ENCODE data around the gene CFAP77. TPM values are rescaled to one million over a fixed set of nuclear protein-coding genes. Genes with fewer than 3 reads are reported as not detected.

CFAP77 gene
- polyA plus RNA-seq, 4 donors = not detected

DNA sequence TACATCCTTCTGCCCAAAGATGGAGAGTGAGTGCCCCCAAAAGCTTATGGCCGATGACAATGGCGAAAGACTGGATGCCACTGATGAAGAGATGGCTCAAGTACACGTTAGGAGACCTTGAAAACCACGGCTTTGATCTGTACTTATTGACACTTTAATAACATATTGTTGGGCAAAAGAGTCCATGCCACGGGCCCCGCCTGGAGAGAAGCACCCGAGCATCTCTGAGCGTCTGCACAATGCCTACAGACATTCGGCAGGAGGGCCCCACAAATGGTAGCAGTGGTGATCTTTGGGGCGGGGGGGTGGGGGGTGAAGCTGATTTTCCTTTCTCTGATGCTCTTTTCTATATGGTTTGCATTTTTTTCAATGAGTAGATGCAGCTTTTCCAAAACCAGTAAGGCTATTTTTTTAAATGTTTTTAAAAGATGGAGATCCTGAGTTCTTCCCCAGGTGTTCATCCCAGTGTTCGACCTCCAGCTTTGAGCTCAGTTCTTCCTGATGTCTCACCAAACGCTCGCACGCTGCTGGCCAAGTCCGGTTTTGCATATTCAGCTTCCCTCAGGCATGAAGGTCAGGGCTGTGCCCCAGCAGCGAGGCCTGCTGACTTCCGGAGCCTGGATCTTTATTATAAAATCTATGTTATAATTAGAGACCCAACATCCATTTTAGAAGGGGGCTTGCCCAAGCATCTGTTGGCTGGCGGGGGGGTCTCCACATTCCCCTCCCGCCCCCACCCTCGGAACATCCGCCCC, 138.1 kb downstream of the CFAP77 start:
- peaks cover 0 to 20% (median 0%) of the 10 kb centered on the region in 3 donors for H3K4me1 ChIP-seq (ENCODE audit: control insufficient read depth in 3 of 3, insufficient read depth in 2 of 3, low read depth in 1 of 3, low read length in 2 of 3)
- FAIRE-seq (no peak), DNase-seq (no peak)
- peaks cover 0 to 31% (median 2%) of the 10 kb centered on the region in 3 donors for H3K27me3 ChIP-seq (ENCODE audit: control insufficient read depth in 3 of 3, insufficient read depth in 3 of 3, low read length in 3 of 3)
- no peak overlapping the region for H3K27ac ChIP-seq (ENCODE audit: low read depth in 1 of 3, low read length in 2 of 3)
- H3K4me3 ChIP-seq (ENCODE audit: low read depth in 1 of 3, low read length in 3 of 3) = no peak overlapping the region
- no peaks in the 10 kb centered on the region for H3K9me3 ChIP-seq (ENCODE audit: control insufficient read depth in 2 of 2, insufficient read depth in 1 of 2, low read depth in 1 of 2, low read length in 1 of 2)
- WGBS, 3 donors = 74 to 76% (median 75%) methylated on average over 21 of the region's 21 CpGs
- H3K36me3 ChIP-seq (ENCODE audit: control insufficient read depth in 3 of 3, insufficient read depth in 2 of 3, low read depth in 1 of 3, low read length in 3 of 3) = no peaks in the 10 kb centered on the region

- DNase-seq = no peak
- WGBS, 3 donors = 67 to 75% (median 71%) methylated on average over 17 of the region's 17 CpGs
- Histone ChIP-seq H3K4me1 (ENCODE audit: control insufficient read depth in 3 of 3, insufficient read depth in 2 of 3, low read depth in 1 of 3, low read length in 2 of 3) (peaks cover 0 to 20% (median 0%) of the 10 kb centered on the region in 3 donors), H3K27me3 (ENCODE audit: control insufficient read depth in 3 of 3, insufficient read depth in 3 of 3, low read length in 3 of 3) (peaks cover 0 to 22% (median 2%) of the 10 kb centered on the region in 3 donors), H3K27ac (ENCODE audit: low read depth in 1 of 3, low read length in 2 of 3) (no peak overlapping the region), H3K4me3 (ENCODE audit: low read depth in 1 of 3, low read length in 3 of 3) (no peak overlapping the region), H3K9me3 (ENCODE audit: control insufficient read depth in 2 of 2, insufficient read depth in 1 of 2, low read depth in 1 of 2, low read length in 1 of 2) (no peaks in the 10 kb centered on the region), H3K36me3 (ENCODE audit: control insufficient read depth in 3 of 3, insufficient read depth in 2 of 3, low read depth in 1 of 3, low read length in 3 of 3) (no peaks in the 10 kb centered on the region)
- FAIRE-seq = no peak
Measured at GRCh38 chr9:132548751-132549640, 139.0 kb downstream of the CFAP77 start.

DNA sequence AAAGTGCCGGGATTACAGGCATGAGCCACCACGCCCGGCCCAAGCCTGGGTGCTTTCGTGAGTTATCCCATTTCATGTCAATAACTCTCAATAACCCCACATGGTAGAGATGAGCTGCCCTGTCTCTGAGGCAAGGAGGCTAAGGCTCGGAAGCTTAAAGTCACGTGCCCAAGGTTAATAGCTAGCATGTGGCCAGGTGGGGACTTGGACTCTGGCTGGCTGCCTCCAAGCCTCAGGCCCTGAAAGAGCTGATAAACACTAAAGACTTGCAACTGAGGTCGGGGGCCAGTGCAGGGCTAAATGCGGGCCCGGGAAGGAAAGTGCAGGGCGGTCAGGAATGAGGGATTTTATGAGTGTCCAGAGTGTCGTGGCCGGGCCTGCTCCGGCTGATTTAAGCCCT, 141.5 kb downstream of the CFAP77 start:
- DNase-seq (peak in 1 of 2 donors; percentile 85), FAIRE-seq (no peak)
- Histone ChIP-seq H3K4me1 (ENCODE audit: control insufficient read depth in 3 of 3, insufficient read depth in 2 of 3, low read depth in 1 of 3, low read length in 2 of 3) (peaks cover 0 to 13% (median 0%) of the 10 kb centered on the region in 3 donors), H3K27me3 (ENCODE audit: control insufficient read depth in 3 of 3, insufficient read depth in 3 of 3, low read length in 3 of 3) (peaks cover 0 to 17% (median 2%) of the 10 kb centered on the region in 3 donors), H3K36me3 (ENCODE audit: control insufficient read depth in 3 of 3, insufficient read depth in 2 of 3, low read depth in 1 of 3, low read length in 3 of 3) (no peaks in the 10 kb centered on the region), H3K4me3 (ENCODE audit: low read depth in 1 of 3, low read length in 3 of 3) (no peak overlapping the region), H3K27ac (ENCODE audit: low read depth in 1 of 3, low read length in 2 of 3) (peak overlapping the region in 1 of 3 donors; percentile 29), H3K9me3 (ENCODE audit: control insufficient read depth in 2 of 2, insufficient read depth in 1 of 2, low read depth in 1 of 2, low read length in 1 of 2) (no peaks in the 10 kb centered on the region)
- 20 to 64% (median 42%) methylated on average over 13 of the region's 13 CpGs for WGBS, 3 donors

DNA sequence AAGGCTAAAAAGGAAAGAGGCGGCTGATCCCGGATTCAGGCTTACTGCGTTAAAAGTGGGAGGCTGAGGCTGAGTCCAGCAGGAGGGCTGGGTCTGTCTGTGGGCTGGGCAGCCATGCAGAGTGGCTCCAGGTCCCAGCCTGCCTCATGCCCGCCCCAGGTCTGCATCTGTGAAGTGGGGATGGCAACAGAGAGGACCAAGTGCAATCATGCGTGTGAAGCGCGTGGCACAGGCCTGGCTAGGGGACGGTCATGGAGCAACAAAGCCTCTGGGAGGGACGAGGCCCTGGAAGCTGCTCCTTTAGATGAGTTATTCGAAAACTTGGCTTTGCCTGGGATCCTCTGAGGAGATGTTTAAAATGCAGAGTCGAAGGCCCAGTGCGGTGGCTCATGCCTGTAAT, 142.0 kb downstream of the CFAP77 start:
- no peak for FAIRE-seq
- Histone ChIP-seq H3K9me3 (ENCODE audit: control insufficient read depth in 2 of 2, insufficient read depth in 1 of 2, low read depth in 1 of 2, low read length in 1 of 2) (no peaks in the 10 kb centered on the region), H3K27ac (ENCODE audit: low read depth in 1 of 3, low read length in 2 of 3) (peak overlapping the region in 1 of 3 donors; percentile 29), H3K4me1 (ENCODE audit: control insufficient read depth in 3 of 3, insufficient read depth in 2 of 3, low read depth in 1 of 3, low read length in 2 of 3) (peaks cover 0 to 9% (median 0%) of the 10 kb centered on the region in 3 donors), H3K4me3 (ENCODE audit: low read depth in 1 of 3, low read length in 3 of 3) (no peak overlapping the region), H3K36me3 (ENCODE audit: control insufficient read depth in 3 of 3, insufficient read depth in 2 of 3, low read depth in 1 of 3, low read length in 3 of 3) (no peaks in the 10 kb centered on the region), H3K27me3 (ENCODE audit: control insufficient read depth in 3 of 3, insufficient read depth in 3 of 3, low read length in 3 of 3) (peaks cover 0 to 22% (median under 1%) of the 10 kb centered on the region in 3 donors)
- 77 to 86% (median 78%) methylated on average over 12 of the region's 12 CpGs for WGBS, 3 donors
- DNase-seq = no peak

- H3K4me1 ChIP-seq (ENCODE audit: control insufficient read depth in 3 of 3, insufficient read depth in 2 of 3, low read depth in 1 of 3, low read length in 2 of 3) = peaks cover 0 to 5% (median 0%) of the 10 kb centered on the region in 3 donors
- FAIRE-seq (no peak), DNase-seq (no peak)
- H3K27ac ChIP-seq (ENCODE audit: low read depth in 1 of 3, low read length in 2 of 3) = no peak overlapping the region
- H3K27me3 ChIP-seq (ENCODE audit: control insufficient read depth in 3 of 3, insufficient read depth in 3 of 3, low read length in 3 of 3) = peaks cover 0 to 27% (median 0%) of the 10 kb centered on the region in 3 donors
- H3K36me3 ChIP-seq (ENCODE audit: control insufficient read depth in 3 of 3, insufficient read depth in 2 of 3, low read depth in 1 of 3, low read length in 3 of 3) = no peaks in the 10 kb centered on the region
- no peak overlapping the region for H3K4me3 ChIP-seq (ENCODE audit: low read depth in 1 of 3, low read length in 3 of 3)
- 90 to 93% (median 92%) methylated on average over 2 of the region's 2 CpGs for whole genome bisulfite sequencing, 3 donors
- no peaks in the 10 kb centered on the region for H3K9me3 ChIP-seq (ENCODE audit: control insufficient read depth in 2 of 2, insufficient read depth in 1 of 2, low read depth in 1 of 2, low read length in 1 of 2)
Measured at GRCh38 chr9:132554755-132555154, 144.7 kb downstream of the CFAP77 start.

GRCh38 chr9:132555528-132555927, 145.5 kb downstream of the CFAP77 start:
- no peak overlapping the region for H3K4me3 ChIP-seq (ENCODE audit: low read depth in 1 of 3, low read length in 3 of 3)
- WGBS, 3 donors = 65 to 70% (median 65%) methylated on average over 8 of the region's 8 CpGs
- FAIRE-seq (no peak), DNase-seq (no peak)
- no peaks in the 10 kb centered on the region for H3K9me3 ChIP-seq (ENCODE audit: control insufficient read depth in 2 of 2, insufficient read depth in 1 of 2, low read depth in 1 of 2, low read length in 1 of 2)
- H3K4me1 ChIP-seq (ENCODE audit: control insufficient read depth in 3 of 3, insufficient read depth in 2 of 3, low read depth in 1 of 3, low read length in 2 of 3) = peaks cover 0 to 5% (median 0%) of the 10 kb centered on the region in 3 donors
- no peak overlapping the region for H3K27ac ChIP-seq (ENCODE audit: low read depth in 1 of 3, low read length in 2 of 3)
- H3K36me3 ChIP-seq (ENCODE audit: control insufficient read depth in 3 of 3, insufficient read depth in 2 of 3, low read depth in 1 of 3, low read length in 3 of 3) = no peaks in the 10 kb centered on the region
- H3K27me3 ChIP-seq (ENCODE audit: control insufficient read depth in 3 of 3, insufficient read depth in 3 of 3, low read length in 3 of 3) = peaks cover 0 to 33% (median 0%) of the 10 kb centered on the region in 3 donors

- WGBS, 3 donors = 53 to 64% (median 63%) methylated on average over 6 of the region's 6 CpGs
- no peak for FAIRE-seq
- no peak for DNase-seq
- Histone ChIP-seq H3K4me3 (ENCODE audit: low read depth in 1 of 3, low read length in 3 of 3) (no peak overlapping the region), H3K36me3 (ENCODE audit: control insufficient read depth in 3 of 3, insufficient read depth in 2 of 3, low read depth in 1 of 3, low read length in 3 of 3) (no peaks in the 10 kb centered on the region), H3K9me3 (ENCODE audit: control insufficient read depth in 2 of 2, insufficient read depth in 1 of 2, low read depth in 1 of 2, low read length in 1 of 2) (no peaks in the 10 kb centered on the region), H3K27ac (ENCODE audit: low read depth in 1 of 3, low read length in 2 of 3) (no peak overlapping the region), H3K27me3 (ENCODE audit: control insufficient read depth in 3 of 3, insufficient read depth in 3 of 3, low read length in 3 of 3) (peaks cover 0 to 40% (median 0%) of the 10 kb centered on the region in 3 donors), H3K4me1 (ENCODE audit: control insufficient read depth in 3 of 3, insufficient read depth in 2 of 3, low read depth in 1 of 3, low read length in 2 of 3) (peaks cover 0 to 5% (median 0%) of the 10 kb centered on the region in 3 donors)
Measured at GRCh38 chr9:132556235-132556634, 146.2 kb downstream of the CFAP77 start.

- no peak overlapping the region for H3K4me3 ChIP-seq (ENCODE audit: low read depth in 1 of 3, low read length in 3 of 3)
- DNase-seq = no peak
- H3K27ac ChIP-seq (ENCODE audit: low read depth in 1 of 3, low read length in 2 of 3) = no peak overlapping the region
- peaks cover 0 to 5% (median 0%) of the 10 kb centered on the region in 3 donors for H3K4me1 ChIP-seq (ENCODE audit: control insufficient read depth in 3 of 3, insufficient read depth in 2 of 3, low read depth in 1 of 3, low read length in 2 of 3)
- H3K27me3 ChIP-seq (ENCODE audit: control insufficient read depth in 3 of 3, insufficient read depth in 3 of 3, low read length in 3 of 3) = peaks cover 0 to 42% (median 0%) of the 10 kb centered on the region in 3 donors
- 74 to 77% (median 75%) methylated on average over 26 of the region's 26 CpGs for WGBS, 3 donors
- H3K36me3 ChIP-seq (ENCODE audit: control insufficient read depth in 3 of 3, insufficient read depth in 2 of 3, low read depth in 1 of 3, low read length in 3 of 3) = no peaks in the 10 kb centered on the region
- no peak for FAIRE-seq
- no peaks in the 10 kb centered on the region for H3K9me3 ChIP-seq (ENCODE audit: control insufficient read depth in 2 of 2, insufficient read depth in 1 of 2, low read depth in 1 of 2, low read length in 1 of 2)
Measured at GRCh38 chr9:132556714-132557113, 146.7 kb downstream of the CFAP77 start.
